H9 (cell line): ENCODE measurements around the gene LGALS4. TPM values are rescaled to one million over a fixed set of nuclear protein-coding genes. Genes with fewer than 3 reads are reported as not detected.
"Not testable (repeated sequence)": the region's sequence is repeated elsewhere in the genome, so short reads cannot be mapped to it uniquely, and the experiment has no call there.

Source experiments
- DNase-seq: peaks from one replicate; pipeline ENCODE4 v3.0.0-alpha.2; 2017
- H2AFZ ChIP-seq: one replicate; pipeline ENCODE4 v1.6.1; 2013; ENCODE audit warnings: mild to moderate bottlenecking, low read length, control low read depth, moderate library complexity
- H2AK5ac ChIP-seq: 2 replicates; pipeline ENCODE4 v1.6.1; 2013; ENCODE audit warnings: low read length, control low read depth, mixed read lengths; ENCODE audit not compliant: insufficient read length
- H2BK120ac ChIP-seq: one replicate; pipeline ENCODE4 v1.6.1; 2013; ENCODE audit warnings: low read depth, mild to moderate bottlenecking, low read length, control low read depth, inconsistent platforms; ENCODE audit not compliant: poor library complexity, severe bottlenecking
- H2BK12ac ChIP-seq: 2 replicates; pipeline ENCODE4 v1.6.1; 2013; ENCODE audit warnings: low read length, control low read depth, mixed read lengths, low read depth; ENCODE audit not compliant: insufficient read length
- H2BK15ac ChIP-seq: 2 replicates; pipeline ENCODE4 v1.6.1; 2013; ENCODE audit warnings: low read depth, low read length, control low read depth
- H2BK20ac ChIP-seq: one replicate; pipeline ENCODE4 v1.6.1; 2013; ENCODE audit warnings: low read depth, mild to moderate bottlenecking, low read length, control low read depth, inconsistent platforms; ENCODE audit not compliant: poor library complexity, severe bottlenecking
- H2BK5ac ChIP-seq: 2 replicates; pipeline ENCODE4 v1.6.1; 2013; ENCODE audit warnings: low read length, control low read depth, mixed read lengths; ENCODE audit not compliant: insufficient read length
- H3K14ac ChIP-seq: 2 replicates; pipeline ENCODE4 v1.6.1; 2013; ENCODE audit warnings: low read length, control low read depth; ENCODE audit not compliant: insufficient read depth
- H3K18ac ChIP-seq: 2 replicates; pipeline ENCODE4 v1.6.1; 2013; ENCODE audit warnings: low read depth, mild to moderate bottlenecking, mixed read lengths, low read length, control low read depth; ENCODE audit not compliant: insufficient read length
- H3K23ac ChIP-seq: 2 replicates; pipeline ENCODE4 v1.6.1; 2013; ENCODE audit warnings: low read length, control low read depth, mixed read lengths, low read depth; ENCODE audit not compliant: insufficient read length
- H3K23me2 ChIP-seq: 2 replicates; pipeline ENCODE4 v1.6.1; 2013; ENCODE audit warnings: low read depth, mild to moderate bottlenecking, mixed read lengths, low read length, control low read depth; ENCODE audit not compliant: insufficient read length, poor library complexity, severe bottlenecking
- H3K27ac ChIP-seq: 2 replicates; pipeline ENCODE4 v1.5.1; 2013; ENCODE audit warnings: low read length, control low read depth, mixed read lengths, low read depth; ENCODE audit not compliant: insufficient read length
- H3K27me3 ChIP-seq: 2 replicates; pipeline ENCODE4 v1.6.1; 2013; ENCODE audit warnings: low read length, control low read depth, inconsistent platforms; ENCODE audit not compliant: insufficient read depth
- H3K4ac ChIP-seq: 2 replicates; pipeline ENCODE4 v1.6.1; 2013; ENCODE audit warnings: low read depth, mild to moderate bottlenecking, control low read depth, inconsistent platforms, low read length, moderate library complexity
- H3K4me1 ChIP-seq: 2 replicates; pipeline ENCODE4 v1.6.1; 2013; ENCODE audit warnings: low read length, control low read depth, inconsistent platforms; ENCODE audit not compliant: insufficient read depth
- H3K4me2 ChIP-seq: 2 replicates; pipeline ENCODE4 v1.6.1; 2013; ENCODE audit warnings: low read length, control low read depth, mixed read lengths; ENCODE audit not compliant: insufficient read length, insufficient read depth
- H3K56ac ChIP-seq: 2 replicates; pipeline ENCODE4 v1.6.1; 2013; ENCODE audit warnings: low read depth, mild to moderate bottlenecking, mixed read lengths, low read length, control low read depth; ENCODE audit not compliant: insufficient read length
- H3K79me1 ChIP-seq: 2 replicates; pipeline ENCODE4 v1.6.1; 2013; ENCODE audit warnings: low read depth, mild to moderate bottlenecking, moderate library complexity, low read length, control low read depth, inconsistent platforms; ENCODE audit not compliant: insufficient read depth, poor library complexity, severe bottlenecking
- H3K79me2 ChIP-seq: 2 replicates; pipeline ENCODE4 v1.6.1; 2013; ENCODE audit warnings: low read length, control low read depth, inconsistent platforms; ENCODE audit not compliant: insufficient read depth
- H3K9ac ChIP-seq: 2 replicates; pipeline ENCODE4 v1.6.1; 2013; ENCODE audit warnings: low read length, control low read depth, mixed read lengths; ENCODE audit not compliant: insufficient read length; ENCODE audit errors: extremely low read depth
- H3K9me3 ChIP-seq: one replicate; pipeline ENCODE4 v1.6.1; 2013; ENCODE audit warnings: low read depth, low read length, inconsistent platforms; ENCODE audit not compliant: control insufficient read depth
- H3T11ph ChIP-seq: one replicate; pipeline ENCODE4 v1.6.1; 2013; ENCODE audit warnings: mild to moderate bottlenecking, low read length, control low read depth, inconsistent platforms
- H4K20me1 ChIP-seq: one replicate; pipeline ENCODE4 v1.6.1; 2013; ENCODE audit not compliant: control insufficient read depth, insufficient read length, insufficient read depth
- H4K5ac ChIP-seq: 2 replicates; pipeline ENCODE4 v1.6.1; 2013; ENCODE audit warnings: low read depth, mild to moderate bottlenecking, mixed read lengths, low read length, control low read depth; ENCODE audit not compliant: insufficient read length
- H4K8ac ChIP-seq: replicated peaks from 2 replicates; pipeline ENCODE4 v1.6.1; 2013; ENCODE audit warnings: low read length, control low read depth, mixed read lengths, low read depth; ENCODE audit not compliant: insufficient read length
- H4K91ac ChIP-seq: 2 replicates; pipeline ENCODE4 v1.6.1; 2013; ENCODE audit warnings: low read depth, mild to moderate bottlenecking, moderate library complexity, mixed read lengths, low read length, control low read depth; ENCODE audit not compliant: insufficient read length
- H3K27ac Mint-ChIP-seq, 3 experiments: 2 replicates in 2 of 3; 3 replicates in 1 of 3; pipeline ENCODE4 v1.8.0; 2020 to 2021; ENCODE audit warnings: mixed read lengths in 3 of 3, mild to moderate bottlenecking in 1 of 3, moderate library complexity in 1 of 3
- H3K27me3 Mint-ChIP-seq: 2 replicates; pipeline ENCODE4 v1.8.0; 2021; ENCODE audit warnings: low read depth, mild to moderate bottlenecking, moderate library complexity, mixed read lengths
- H3K36me3 Mint-ChIP-seq, 3 experiments: 2 replicates in 2 of 3; 3 replicates in 1 of 3; pipeline ENCODE4 v1.8.0; 2020 to 2021; ENCODE audit warnings: low read depth in 3 of 3, mixed read lengths in 3 of 3; ENCODE audit not compliant: insufficient read depth in 1 of 3
- H3K4me1 Mint-ChIP-seq, 2 experiments: 2 replicates each; pipeline ENCODE4 v1.8.0; 2020; ENCODE audit warnings: mixed read lengths in 2 of 2
- H3K4me3 Mint-ChIP-seq, 2 experiments: 2 replicates in 1 of 2; 3 replicates in 1 of 2; pipeline ENCODE4 v1.8.0; 2020 to 2021; ENCODE audit warnings: mild to moderate bottlenecking in 2 of 2, mixed read lengths in 2 of 2, moderate library complexity in 1 of 2
- H3K9me3 Mint-ChIP-seq, 2 experiments: 2 replicates in 1 of 2; 3 replicates in 1 of 2; pipeline ENCODE4 v1.8.0; 2020; ENCODE audit warnings: mild to moderate bottlenecking in 2 of 2, mixed read lengths in 2 of 2, moderate library complexity in 1 of 2
- CTCF ChIP-seq: fragments of 200-600 bp; sonication (generic); conservative IDR thresholded peaks from 3 replicates; pipeline ENCODE4 v1.8.0; 2021; ENCODE audit warnings: antibody characterized with exemption, mild to moderate bottlenecking
- WGBS: extraction: QIAGEN DNeasy Blood & Tissue Kit; methylation state at CpG from one replicate; pipeline ENCODE4 v1.1.7; 2013; ENCODE audit warnings: missing lambda C conversion rate, low lambda C conversion rate, mixed read lengths; ENCODE audit not compliant: insufficient read length; ENCODE audit errors: extremely low coverage; 5-methylcytosine and 5-hydroxymethylcytosine counted together
- total RNA-seq: library from RNA; stranded (reverse); gene quantifications from 2 replicates; pipeline ENCODE4 v1.2.1, GENCODE V29; 2021

Gene LGALS4
- total RNA-seq, 1 experiment from 2014 or later, result 0.68 TPM

- Histone ChIP-seq H3T11ph (no peak overlapping the region), H3K4ac (no peak overlapping the region)
- H3K27me3 Mint-ChIP-seq, result peaks cover 6% of the 10 kb centered on the region
Measured at GRCh38 chr19:38861368-38861767, 48.6 kb upstream of the LGALS4 start.

DNA sequence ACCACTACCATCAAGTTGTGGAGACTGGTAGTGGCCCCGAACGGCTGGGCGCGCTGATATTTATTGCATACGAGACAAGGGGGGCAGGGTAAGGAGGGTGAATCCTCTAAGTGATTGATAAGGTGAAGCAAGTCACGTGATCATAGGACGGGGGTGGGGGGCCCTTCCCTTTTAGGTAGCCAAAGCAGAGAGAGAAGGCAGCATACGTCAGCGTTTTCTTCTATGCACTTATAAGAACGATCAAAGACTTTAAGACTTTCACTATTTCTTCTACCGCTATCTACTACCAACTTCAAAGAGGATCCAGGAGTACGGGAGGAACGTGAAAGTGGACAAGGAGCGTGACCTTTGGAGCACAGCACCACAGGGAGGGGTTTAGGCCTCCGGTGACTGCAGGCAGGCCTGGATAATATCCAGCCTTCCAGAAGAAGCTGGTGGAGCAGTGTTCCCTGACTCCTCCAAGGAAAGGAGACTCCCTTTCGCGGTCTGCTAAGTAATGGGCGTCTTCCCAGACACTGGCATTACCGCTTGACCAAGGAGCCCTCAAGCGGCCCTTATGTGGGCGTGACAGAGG, 47.0 kb upstream of the LGALS4 start:
- not testable (repeated sequence) for H3K23ac ChIP-seq, H3K23me2 ChIP-seq

More at GRCh38 chr19:38861368-38861767, 48.6 kb upstream of the LGALS4 start:
- Mint-ChIP-seq H3K27ac (no peak overlapping the region), H3K4me1 (peaks cover 11 to 16% of the 10 kb centered on the region in 2 experiments), H3K4me3 (no peak overlapping the region), H3K36me3 (peaks cover 4 to 5% (median 5%) of the 10 kb centered on the region in 3 experiments), H3K9me3 (peaks cover 7 to 11% of the 10 kb centered on the region in 2 experiments)
- H2BK12ac ChIP-seq, result no peak overlapping the region
- no peak overlapping the region for H2BK120ac ChIP-seq
- no peak overlapping the region for H3K4me2 ChIP-seq
- H3K9me3 ChIP-seq, result no peaks in the 10 kb centered on the region
- no peaks in the 10 kb centered on the region for H4K20me1 ChIP-seq
- H3K23ac ChIP-seq, result no peak overlapping the region
- no peak overlapping the region for H3K14ac ChIP-seq
- H3K27me3 ChIP-seq, result no peaks in the 10 kb centered on the region
- no peak overlapping the region for H2AK5ac ChIP-seq
- no peak overlapping the region for H2AFZ ChIP-seq
- no peaks in the 10 kb centered on the region for H3K79me2 ChIP-seq
- no peak overlapping the region for H4K91ac ChIP-seq
- no peak for DNase-seq
- no peak overlapping the region for H4K5ac ChIP-seq
- H3K9ac ChIP-seq, result no peak overlapping the region
- H2BK15ac ChIP-seq, result no peak overlapping the region
- H2BK5ac ChIP-seq, result no peak overlapping the region
- no peak overlapping the region for H3K56ac ChIP-seq
- no peak overlapping the region for H2BK20ac ChIP-seq
- no peak overlapping the region for H4K8ac ChIP-seq
- no peaks in the 10 kb centered on the region; the same call in 1 of the 2 replicates for H3K4me1 ChIP-seq
- WGBS, result no CpG with 5 or more reads among the region's 3 CpGs
- no peak for TF ChIP-seq CTCF
- H3K23me2 ChIP-seq, result no peaks in the 10 kb centered on the region
- H3K79me1 ChIP-seq, result no peaks in the 10 kb centered on the region
- no peak overlapping the region for H3K27ac ChIP-seq
- no peak overlapping the region for H3K18ac ChIP-seq

More for the DNA sequence above, 47.0 kb upstream of the LGALS4 start:
- not testable (repeated sequence) for H4K20me1 ChIP-seq, H3T11ph ChIP-seq, H3K79me2 ChIP-seq, H3K4me1 Mint-ChIP-seq, H2AK5ac ChIP-seq, H2AFZ ChIP-seq, H2BK15ac ChIP-seq, H4K5ac ChIP-seq, H3K79me1 ChIP-seq, H2BK12ac ChIP-seq, H3K9me3 ChIP-seq, H4K91ac ChIP-seq, H3K4me1 ChIP-seq, H3K27ac ChIP-seq, H3K27me3 ChIP-seq, H3K14ac ChIP-seq, H3K27me3 Mint-ChIP-seq, DNase-seq, H3K56ac ChIP-seq, H3K9ac ChIP-seq, H3K4me3 Mint-ChIP-seq, H4K8ac ChIP-seq, H3K27ac Mint-ChIP-seq, H3K4me2 ChIP-seq, H2BK120ac ChIP-seq, H3K4ac ChIP-seq, H2BK20ac ChIP-seq, H2BK5ac ChIP-seq, H3K18ac ChIP-seq
- peaks cover 18 to 19% of the 10 kb centered on the region in 2 experiments for H3K9me3 Mint-ChIP-seq
- H3K36me3 Mint-ChIP-seq, result peaks cover 4 to 14% (median 5%) of the 10 kb centered on the region in 3 experiments
- WGBS, result no CpG with 5 or more reads among the region's 21 CpGs
